Pancreas (tissue), 10 donors: ENCODE results near the gene BPIFB2. TPM values are rescaled to one million over a fixed set of nuclear protein-coding genes. Genes with fewer than 3 reads are reported as not detected.
"Not testable (repeated sequence)": the region's sequence is repeated elsewhere in the genome, so short reads cannot be mapped to it uniquely, and the experiment has no call there.

Experiments
- ATAC-seq, 4 donors: fragments of 200-7000 bp; cut with Tn5 transposase; one replicate each; pipeline versions ENCODE4 v1.8.0 to v1.9.1; 2020; ENCODE audit warnings: mild to moderate bottlenecking in 4 of 4, moderate library complexity in 4 of 4
- DNase-seq, 6 donors: peaks; one replicate each; pipeline ENCODE4 v3.0.0-alpha.2; 2020
- FAIRE-seq: peaks from 2 replicates; lab custom pipeline; 2012; peaks lifted over from hg19 to GRCh38; lab: Jason Lieb, UNC
- H3K27ac ChIP-seq, 4 donors: fragments of 200-600 bp; sonication (generic); 1 replicate in 3 of 4; 2 replicates in 1 of 4; pipeline versions ENCODE4 v1.5.0 to v1.8.0; 2020
- H3K27me3 ChIP-seq, 4 donors: fragments of 200-600 bp; one replicate each; pipeline ENCODE4 v1.8.0; 2021
- H3K36me3 ChIP-seq, 3 donors: fragments of 200-600 bp; sonication (generic) in 1 of 3; one replicate each; pipeline versions ENCODE4 v1.5.0 to v1.8.0; 2020 to 2021
- H3K4me1 ChIP-seq, 3 donors: fragments of 200-600 bp; one replicate each; pipeline ENCODE4 v1.8.0; 2021
- H3K4me3 ChIP-seq, 4 donors: fragments of 200-600 bp; sonication (generic) in 2 of 4; one replicate each; pipeline versions ENCODE4 v1.5.0 to v1.8.0; 2020 to 2021
- H3K9me3 ChIP-seq, 4 donors: fragments of 200-600 bp; one replicate each; pipeline ENCODE4 v1.8.0; 2021
- WGBS, 2 donors: extraction: QIAGEN DNeasy Blood & Tissue Kit; methylation state at CpG; one replicate each; pipeline ENCODE4 v1.1.7; 2013; 5-methylcytosine and 5-hydroxymethylcytosine counted together
- intact Hi-C, 3 donors: fragments of 100-400 bp; cut with DNase I; formaldehyde crosslinking; loops; one replicate each; pipeline versions ENCODE4 v1.11.1 to v1.14.2; 2022
- polyA plus RNA-seq, 2 donors: library from polyadenylated mRNA; stranded (reverse); fragments of 200-250 nt; gene quantifications; one replicate each; pipeline ENCODE4 v1.2.3, GENCODE V29; 2013
- total RNA-seq, 6 donors: library from RNA; stranded (reverse); fragmentation: NEBNext Ultra II Directional in 4 of 6; extraction: Animal tissue kit (Norgen Biotek cat#: 25700) in 4 of 6; gene quantifications; one replicate each; pipeline versions ENCODE4 v1.2.1 to v1.2.4, GENCODE V29; 2021 to 2023
- TF ChIP-seq, protein P1 (sequence below), 4 donors: fragments of 200-600 bp; sonication (generic) in 3 of 4; IDR thresholded peaks; one replicate each; pipeline versions ENCODE4 v1.5.0 to v1.8.0; 2021; ENCODE audit warnings: antibody characterized with exemption in 4 of 4
- donor health status: healthy with polysubstance abuse.
- donor health status: DM: no; HTN: no; CAD: no; lungs with moderate emphysema.
- donor health status: DM: no; HTN: no; CAD: no.
- donor health status: control.
- donor health status: control.
- donor health status: Bipolar disorder and iron deficiency.
- donor health status: DM: yes; HTN: yes; CAD: no.
- donor health status: DM: no; HTN: no; CAD: no.
- donor health status: DM: no; HTN: no; CAD: no.
- donor health status: DM: yes; HTN: yes; CAD: no.

BPIFB2 gene
- total and polyA plus RNA-seq, 8 donors, result 0.05 to 0.16 TPM; not detected in 6

GRCh38 chr20:32960849-32961731, 46.4 kb upstream of the BPIFB2 start:
- Histone ChIP-seq H3K9me3 (no peaks in the 10 kb centered on the region), H3K36me3 (no peaks in the 10 kb centered on the region), H3K27ac (no peak overlapping the region), H3K4me1 (no peaks in the 10 kb centered on the region), H3K4me3 (no peak overlapping the region), H3K27me3 (no peaks in the 10 kb centered on the region)
- intact Hi-C loops, result no loop called here
- FAIRE-seq (no peak), DNase-seq (peak in 1 of 6 donors; percentile 44), ATAC-seq (no peak)
- TF ChIP-seq, protein P1, sequence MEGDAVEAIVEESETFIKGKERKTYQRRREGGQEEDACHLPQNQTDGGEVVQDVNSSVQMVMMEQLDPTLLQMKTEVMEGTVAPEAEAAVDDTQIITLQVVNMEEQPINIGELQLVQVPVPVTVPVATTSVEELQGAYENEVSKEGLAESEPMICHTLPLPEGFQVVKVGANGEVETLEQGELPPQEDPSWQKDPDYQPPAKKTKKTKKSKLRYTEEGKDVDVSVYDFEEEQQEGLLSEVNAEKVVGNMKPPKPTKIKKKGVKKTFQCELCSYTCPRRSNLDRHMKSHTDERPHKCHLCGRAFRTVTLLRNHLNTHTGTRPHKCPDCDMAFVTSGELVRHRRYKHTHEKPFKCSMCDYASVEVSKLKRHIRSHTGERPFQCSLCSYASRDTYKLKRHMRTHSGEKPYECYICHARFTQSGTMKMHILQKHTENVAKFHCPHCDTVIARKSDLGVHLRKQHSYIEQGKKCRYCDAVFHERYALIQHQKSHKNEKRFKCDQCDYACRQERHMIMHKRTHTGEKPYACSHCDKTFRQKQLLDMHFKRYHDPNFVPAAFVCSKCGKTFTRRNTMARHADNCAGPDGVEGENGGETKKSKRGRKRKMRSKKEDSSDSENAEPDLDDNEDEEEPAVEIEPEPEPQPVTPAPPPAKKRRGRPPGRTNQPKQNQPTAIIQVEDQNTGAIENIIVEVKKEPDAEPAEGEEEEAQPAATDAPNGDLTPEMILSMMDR (IDR thresholded peaks at IDR 0.05), result no peak
- WGBS, 2 donors, result 76 to 80% methylated on average over 28 of the region's 28 CpGs

DNA sequence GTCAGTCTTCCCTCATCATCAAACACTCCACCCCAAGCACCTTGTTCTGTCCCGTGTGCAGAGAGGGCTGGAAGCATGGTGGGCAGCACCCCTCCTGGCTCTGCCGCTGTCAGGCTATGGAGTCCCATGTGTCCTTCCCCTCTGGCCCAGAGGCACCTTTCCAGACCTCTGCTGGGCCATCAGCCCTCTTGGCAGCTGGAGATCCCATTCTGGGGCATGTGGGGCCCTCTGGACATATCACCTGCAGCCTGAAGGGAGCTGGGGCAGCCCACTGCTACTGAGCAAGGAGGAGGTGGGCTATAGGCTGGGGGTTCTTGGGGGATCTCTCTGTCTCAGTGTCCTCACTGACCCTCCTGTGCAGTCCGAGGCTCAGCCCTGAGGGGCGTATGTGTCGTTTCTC, 45.5 kb upstream of the BPIFB2 start:
- no peaks in the 10 kb centered on the region for H3K36me3 ChIP-seq
- TF ChIP-seq, protein P1 (IDR thresholded peaks at IDR 0.05), result no peak
- FAIRE-seq (no peak), ATAC-seq (no peak), DNase-seq (peak in 1 of 6 donors; percentile 33)
- whole genome bisulfite sequencing, 2 donors, result 70 to 71% methylated on average over 5 of the region's 5 CpGs
- H3K27me3 ChIP-seq, result no peaks in the 10 kb centered on the region
- no peaks in the 10 kb centered on the region for H3K4me1 ChIP-seq
- intact Hi-C loops, result no loop called here
- H3K9me3 ChIP-seq, result no peaks in the 10 kb centered on the region
- no peak overlapping the region for H3K4me3 ChIP-seq
- no peak overlapping the region for H3K27ac ChIP-seq

DNA sequence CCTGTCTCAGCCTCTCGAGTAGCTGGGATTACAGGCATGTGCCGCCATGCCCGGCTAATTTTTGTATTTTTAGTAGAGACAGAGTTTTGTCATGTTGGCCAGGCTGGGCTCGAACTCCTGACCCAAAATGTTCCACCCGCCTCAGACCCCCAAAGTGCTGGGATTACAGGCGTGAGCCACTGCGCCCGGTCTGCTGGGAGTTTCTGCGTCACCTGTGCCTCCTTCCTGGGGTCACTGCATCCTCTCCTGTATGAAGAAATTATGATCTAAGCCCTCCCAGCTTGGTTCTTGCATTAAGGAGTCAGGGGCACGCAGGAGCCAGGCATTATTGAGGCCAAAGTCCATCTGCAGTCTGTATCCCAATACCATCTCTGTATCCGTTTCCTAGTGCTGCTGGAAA, 44.9 kb upstream of the BPIFB2 start:
- H3K4me3 ChIP-seq, ATAC-seq, H3K27me3 ChIP-seq, H3K36me3 ChIP-seq, H3K27ac ChIP-seq, intact Hi-C loops, H3K4me1 ChIP-seq, H3K9me3 ChIP-seq, FAIRE-seq: not testable (repeated sequence)
- 68 to 77% methylated on average over 11 of the region's 11 CpGs for WGBS, 2 donors
- DNase-seq, result peak in 1 of 6 donors; percentile 17

DNA sequence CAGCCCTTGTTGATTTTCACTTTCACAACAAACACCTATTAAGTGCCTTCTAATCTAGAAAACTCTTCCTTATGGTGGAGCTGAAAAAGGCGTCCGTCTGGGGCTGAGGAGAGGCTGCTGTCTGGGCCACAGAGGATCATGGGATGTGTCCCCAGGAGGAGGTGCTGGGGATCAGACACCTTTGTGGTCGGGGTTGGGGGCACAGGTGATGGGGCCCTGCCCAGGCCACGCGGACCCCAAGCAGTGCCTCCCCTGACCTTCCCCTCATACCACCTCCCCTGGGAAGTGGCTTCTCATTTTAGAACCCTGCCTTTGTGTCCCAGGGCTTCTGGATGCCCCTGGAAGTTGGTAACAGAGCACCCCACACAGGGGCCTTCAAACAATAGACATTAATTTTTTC, 44.3 kb upstream of the BPIFB2 start:
- Histone ChIP-seq H3K9me3 (no peaks in the 10 kb centered on the region), H3K27ac (no peak overlapping the region), H3K36me3 (no peaks in the 10 kb centered on the region), H3K4me3 (no peak overlapping the region), H3K4me1 (no peaks in the 10 kb centered on the region), H3K27me3 (no peaks in the 10 kb centered on the region)
- FAIRE-seq (no peak), ATAC-seq (no peak), DNase-seq (peak in 1 of 6 donors; percentile 11)
- intact Hi-C loops, result no loop called here
- 58 to 81% methylated on average over 5 of the region's 5 CpGs for WGBS, 2 donors
- TF ChIP-seq, protein P1 (IDR thresholded peaks at IDR 0.05), result no peak

DNA sequence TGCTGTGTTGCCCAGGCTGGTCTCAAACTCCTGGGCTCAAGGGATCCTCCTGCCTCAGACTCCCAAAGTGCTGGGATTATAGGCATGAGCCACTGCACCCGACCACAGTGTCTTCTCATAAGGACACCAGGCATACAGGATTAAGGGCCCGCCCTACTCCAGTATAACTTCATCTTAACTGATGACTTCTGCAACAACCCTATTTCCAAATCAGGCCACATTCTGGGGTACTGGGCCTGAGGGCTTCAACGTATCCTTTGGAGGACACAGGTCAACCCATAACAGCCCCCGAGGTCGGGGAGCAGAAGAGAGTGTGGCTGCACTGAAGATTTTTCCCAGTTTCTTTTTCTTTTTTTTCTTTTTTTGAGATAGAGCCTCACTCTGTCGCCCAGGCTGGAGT, 42.9 kb upstream of the BPIFB2 start:
- intact Hi-C loops, result no loop called here
- TF ChIP-seq, protein P1 (IDR thresholded peaks at IDR 0.05), result no peak
- H3K36me3 ChIP-seq, result no peaks in the 10 kb centered on the region
- no peak overlapping the region for H3K4me3 ChIP-seq
- WGBS, 2 donors, result 78 to 86% methylated on average over 6 of the region's 6 CpGs
- no peaks in the 10 kb centered on the region for H3K4me1 ChIP-seq
- no peak overlapping the region for H3K27ac ChIP-seq
- no peak for ATAC-seq
- DNase-seq, result peak in 1 of 6 donors; percentile 2
- no peaks in the 10 kb centered on the region for H3K9me3 ChIP-seq
- no peak for FAIRE-seq
- H3K27me3 ChIP-seq, result no peaks in the 10 kb centered on the region
